Measurements from ENCODE around the gene TGFBR3.

TGFBR3 gene

GRCh38 chr1:91793189-91793588 is 92.8 kb downstream of the TGFBR3 start:
- no peak for TF ChIP-seq CTCF (IDR thresholded peaks at IDR 0.05; ENCODE audit: control insufficient read depth, insufficient read depth, low read depth, low read length, missing control alignments)

GRCh38 chr1:91792489-91793071 is 93.4 kb downstream of the TGFBR3 start:
- no peak for TF ChIP-seq CTCF (IDR thresholded peaks at IDR 0.05; ENCODE audit: control insufficient read depth, insufficient read depth, low read depth, low read length, missing control alignments)
- DNase-seq (ENCODE audit: low read depth), result no peak

More at GRCh38 chr1:91793189-91793588, 92.8 kb downstream of the TGFBR3 start:
- H3K4me3 ChIP-seq (ENCODE audit: control insufficient read depth, low read depth, low read length), result no peak overlapping the region
- no peak for DNase-seq (ENCODE audit: low read depth)

GRCh38 chr1:91791691-91792488 is 94.1 kb downstream of the TGFBR3 start:
- no peak for DNase-seq (ENCODE audit: low read depth)
- no peak for TF ChIP-seq CTCF (IDR thresholded peaks at IDR 0.05; ENCODE audit: control insufficient read depth, insufficient read depth, low read depth, low read length, missing control alignments)
- no peak overlapping the region for H3K4me3 ChIP-seq (ENCODE audit: control insufficient read depth, low read depth, low read length)

More at GRCh38 chr1:91792489-91793071, 93.4 kb downstream of the TGFBR3 start:
- no peak overlapping the region for H3K4me3 ChIP-seq (ENCODE audit: control insufficient read depth, low read depth, low read length)

- H3K4me3 ChIP-seq (ENCODE audit: control insufficient read depth, low read depth, low read length), result no peak overlapping the region
- no peak for TF ChIP-seq CTCF (IDR thresholded peaks at IDR 0.05; ENCODE audit: control insufficient read depth, insufficient read depth, low read depth, low read length, missing control alignments)
- DNase-seq (ENCODE audit: low read depth), result no peak
Observed at GRCh38 chr1:91791103-91791502, 94.8 kb downstream of the TGFBR3 start.

- no peak overlapping the region for H3K4me3 ChIP-seq (ENCODE audit: control insufficient read depth, low read depth, low read length)
- DNase-seq (ENCODE audit: low read depth), result no peak
- TF ChIP-seq CTCF (IDR thresholded peaks at IDR 0.05; ENCODE audit: control insufficient read depth, insufficient read depth, low read depth, low read length, missing control alignments), result no peak
Observed at GRCh38 chr1:91790392-91790791, 95.6 kb downstream of the TGFBR3 start.

GRCh38 chr1:91789273-91789997 is 96.5 kb downstream of the TGFBR3 start:
- DNase-seq (ENCODE audit: low read depth), result no peak
- no peak overlapping the region for H3K4me3 ChIP-seq (ENCODE audit: control insufficient read depth, low read depth, low read length)
- no peak for TF ChIP-seq CTCF (IDR thresholded peaks at IDR 0.05; ENCODE audit: control insufficient read depth, insufficient read depth, low read depth, low read length, missing control alignments)

Data from AG09309 (cell line).